ENCODE results near the gene LARP4.
"Not testable (repeated sequence)": the region's sequence is repeated elsewhere in the genome, so short reads cannot be mapped to it uniquely, and the experiment has no call there.

The LARP4 gene

DNA sequence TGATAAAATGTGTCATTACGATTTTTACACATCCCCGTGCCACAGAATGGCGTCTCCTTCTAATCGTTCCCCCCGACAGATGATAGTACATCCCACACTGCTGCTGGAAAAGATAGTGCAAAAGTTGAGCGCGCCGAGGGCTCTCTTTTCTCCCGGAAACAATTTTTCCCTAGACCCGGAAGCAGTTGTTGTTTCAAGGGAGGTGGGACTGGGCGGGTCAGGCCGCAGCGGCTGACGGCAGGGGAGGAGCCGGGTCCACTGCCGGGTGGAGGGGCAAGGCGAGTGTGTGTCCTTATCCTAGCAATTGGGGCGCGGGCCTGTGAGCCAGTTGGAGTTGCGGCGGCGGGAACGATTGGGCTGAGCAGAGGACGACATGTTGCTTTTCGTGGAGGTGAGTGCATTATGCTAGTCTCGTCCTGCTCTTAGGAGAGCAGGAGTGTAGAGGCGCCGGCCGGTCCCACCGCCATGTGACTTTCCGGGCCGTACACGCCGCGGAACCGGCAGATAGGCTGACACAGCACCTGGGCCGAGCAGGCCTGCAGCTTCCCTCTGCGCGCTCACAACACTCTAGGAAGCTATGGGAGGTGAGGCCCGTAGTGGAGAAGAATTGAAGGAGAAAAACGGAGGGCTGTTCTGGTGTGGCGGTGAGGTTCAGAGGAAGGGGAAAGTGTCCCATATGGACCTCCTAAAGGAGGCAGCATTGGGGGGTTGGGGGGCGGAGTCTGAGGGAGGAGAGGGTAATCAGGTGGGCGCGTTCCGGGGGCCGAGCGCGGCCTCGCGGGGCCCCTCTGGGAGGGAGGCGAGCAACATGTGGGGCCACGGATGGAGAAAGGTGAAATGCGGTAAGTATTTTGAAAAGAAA, at the start of gene LARP4:
Gene LARP4, plus strand, starts transcription at position 248 of the 862 bp plus-strand sequence. Its CDS starts 126 bp downstream, at position 374.
- peak; percentile 63 to 66 for DNase-seq (ENCODE audit: low read depth in 2 of 2)

DNA sequence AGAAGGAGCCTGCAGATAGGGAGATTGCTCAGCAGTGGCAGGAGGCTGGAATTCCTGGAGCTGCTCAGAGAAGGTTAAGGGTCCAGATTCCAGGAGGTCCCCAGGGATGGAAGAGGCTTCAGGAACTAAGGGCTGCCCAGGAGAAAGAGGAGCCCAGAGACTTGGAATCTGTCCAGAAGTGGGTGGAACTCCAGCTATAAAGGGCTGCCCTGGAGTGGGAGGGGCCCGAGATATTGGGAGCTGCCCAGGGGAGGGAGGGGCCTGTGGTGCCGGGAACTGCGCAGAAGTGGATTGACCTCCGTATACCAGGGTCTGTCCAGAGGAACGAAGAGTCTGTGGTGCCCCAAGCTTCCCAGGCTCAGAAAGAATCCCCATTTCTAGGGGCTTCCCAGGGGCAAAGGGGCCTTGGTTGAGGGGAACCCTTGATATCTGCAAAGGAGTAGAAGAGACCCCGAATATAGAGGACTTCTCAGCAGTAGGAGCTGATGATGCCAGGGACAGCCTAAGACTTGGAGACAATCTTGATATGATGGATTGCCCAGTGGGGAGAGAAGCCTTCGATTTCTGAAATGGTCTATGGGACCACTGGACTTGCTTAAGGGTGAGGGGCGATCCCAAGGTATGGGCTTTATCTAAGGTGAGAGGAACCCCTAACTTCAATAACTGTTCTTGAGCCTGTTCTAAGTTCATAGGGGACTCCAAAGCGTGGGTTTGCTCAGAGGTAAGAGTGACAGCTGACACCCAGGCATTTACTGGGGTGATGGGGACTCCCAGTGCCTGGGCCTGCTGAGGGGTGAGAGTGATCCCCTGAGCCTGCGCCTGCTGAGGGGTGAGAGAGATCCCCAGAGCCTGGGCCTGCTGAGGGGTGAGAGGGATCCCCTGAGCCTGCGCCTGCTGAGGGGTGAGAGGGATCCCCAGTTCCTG, 49.3 kb upstream of the LARP4 start:
- DNase-seq (ENCODE audit: low read depth in 2 of 2) = no peak

DNA sequence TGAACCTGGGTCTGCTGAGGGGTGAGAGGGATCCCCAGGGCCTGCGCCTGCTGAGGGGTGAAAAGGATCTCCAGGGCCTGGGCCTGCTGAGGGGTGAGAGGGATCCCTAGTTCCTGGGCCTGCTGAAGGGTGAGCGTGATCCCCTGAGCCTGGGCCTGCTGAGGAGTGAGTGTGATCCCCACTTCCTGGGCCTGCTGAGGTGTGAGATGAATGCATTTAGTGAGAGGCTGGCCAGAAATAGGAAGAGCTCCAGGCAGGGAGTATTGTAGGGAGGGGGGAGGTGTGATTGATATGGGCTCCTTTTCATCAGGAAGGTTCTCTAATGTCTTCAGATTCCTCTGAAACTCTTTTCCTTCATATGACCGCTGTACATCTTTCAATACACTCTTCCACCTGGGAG, 47.3 kb upstream of the LARP4 start:
- DNase-seq (ENCODE audit: low read depth in 2 of 2) = no peak

DNA sequence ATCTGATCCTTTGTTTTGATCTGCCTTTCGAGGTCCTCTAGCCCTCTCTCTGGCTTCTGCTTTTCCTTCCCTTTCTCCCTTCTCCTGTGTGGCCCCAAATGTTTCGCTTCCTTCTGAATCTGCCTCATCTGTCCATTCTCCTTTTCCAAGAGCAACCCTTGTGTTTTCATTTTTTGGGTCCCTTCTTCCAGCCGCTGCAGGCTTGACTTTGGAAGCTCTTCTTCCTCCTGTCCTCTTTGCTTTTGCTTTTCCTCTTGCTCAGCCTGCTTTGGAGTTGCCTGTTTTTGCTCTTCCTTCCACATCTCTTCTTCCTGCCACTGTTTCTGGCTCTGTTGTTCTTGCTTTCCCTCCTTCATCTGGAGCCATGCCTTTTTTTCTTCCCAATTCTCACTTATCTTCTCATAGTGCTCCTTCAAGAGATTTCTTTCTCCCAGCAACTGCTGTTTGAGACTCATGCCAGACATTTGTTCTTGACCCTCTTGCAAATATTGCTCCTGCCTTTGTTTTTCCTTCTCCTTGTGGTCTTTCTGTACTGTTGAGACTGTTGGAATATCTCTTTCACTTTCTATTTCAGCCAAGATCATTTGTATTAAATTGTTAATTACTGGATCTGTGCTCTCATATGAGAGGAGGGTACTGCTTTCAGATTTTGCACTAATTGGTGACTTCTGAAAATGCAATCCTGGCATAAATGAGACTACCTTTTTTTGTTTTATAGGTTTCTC, 46.7 kb upstream of the LARP4 start:
- no peak for DNase-seq (ENCODE audit: low read depth in 2 of 2)

DNA sequence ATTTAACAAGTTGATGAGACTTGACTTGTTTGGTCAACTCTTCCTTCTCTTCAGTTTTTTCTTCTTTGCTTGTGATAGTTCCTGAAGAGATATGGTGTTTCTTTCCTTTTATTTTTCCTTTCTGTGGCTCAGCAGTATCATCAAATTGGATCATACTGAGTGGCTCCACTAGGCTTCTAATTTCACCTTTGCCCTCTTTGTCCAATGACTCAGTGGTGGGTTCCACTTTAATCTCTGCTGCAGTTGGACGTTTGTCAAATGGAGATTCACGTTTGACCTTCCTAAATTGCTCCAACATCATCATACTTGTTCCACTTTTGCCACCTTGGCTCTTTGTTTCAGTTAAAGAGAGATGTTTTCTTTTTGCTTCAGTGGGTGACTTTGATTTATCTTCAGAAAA, 45.8 kb upstream of the LARP4 start:
- DNase-seq (ENCODE audit: low read depth in 2 of 2) = no peak

DNA sequence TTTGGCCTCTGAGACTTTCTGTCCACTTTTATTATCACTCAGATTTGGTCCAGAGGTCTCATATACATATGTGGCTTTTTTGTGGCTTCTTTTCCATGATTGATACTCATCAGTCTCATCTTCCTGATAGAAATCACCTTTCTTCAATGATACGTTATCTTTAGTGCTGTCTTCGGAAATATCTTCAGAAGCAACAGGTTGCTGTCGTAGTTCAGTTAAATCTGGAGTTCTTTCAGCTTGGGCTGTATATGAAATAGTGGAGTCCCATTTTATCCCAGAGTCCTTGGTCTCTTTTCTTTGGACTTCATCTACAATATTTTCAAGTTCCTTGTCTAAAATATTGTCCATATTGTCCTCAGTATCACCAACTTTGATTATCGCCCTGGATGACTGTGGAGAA, 45.3 kb upstream of the LARP4 start:
- no peak for DNase-seq (ENCODE audit: low read depth in 2 of 2)

DNA sequence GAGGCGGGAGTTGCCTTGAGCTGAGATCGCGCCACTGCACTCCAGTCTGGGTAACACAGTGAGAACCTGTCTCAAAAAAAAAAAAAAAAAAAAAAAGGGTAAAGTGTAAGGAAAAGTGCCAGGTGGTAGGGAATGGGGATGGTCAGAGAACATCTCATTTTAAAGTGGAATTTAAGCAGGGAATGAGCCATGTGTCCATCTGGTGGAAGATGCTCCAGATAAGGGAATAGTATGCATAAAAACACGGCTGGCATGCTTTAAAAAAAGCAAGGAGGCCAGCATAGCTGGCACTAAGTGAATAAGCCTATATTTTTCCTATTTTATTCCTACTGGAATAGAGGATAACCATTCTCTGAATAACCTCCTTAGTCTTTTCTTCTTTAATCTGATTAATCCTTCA, 38.0 kb upstream of the LARP4 start:
- DNase-seq (ENCODE audit: low read depth in 2 of 2) = no peak

DNA sequence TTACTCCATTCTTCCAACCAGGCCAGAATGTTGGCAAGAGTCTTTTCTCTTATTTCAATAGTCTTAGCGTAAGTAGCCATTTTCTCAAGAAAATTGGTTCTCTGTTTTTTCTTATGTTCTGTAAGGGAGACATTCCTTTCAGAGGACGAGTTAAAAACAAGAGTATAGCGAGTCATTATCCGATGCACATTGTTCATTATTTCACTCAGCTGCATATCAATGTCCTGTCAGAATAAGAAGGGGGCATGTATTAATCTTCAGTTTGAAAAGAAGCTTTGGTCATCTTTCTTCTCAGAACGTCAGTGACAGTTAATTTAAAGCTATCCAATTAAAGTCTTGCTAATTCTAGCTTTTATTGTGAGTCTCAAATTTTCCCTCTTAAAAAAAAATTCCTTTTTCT, 37.5 kb upstream of the LARP4 start:
- no peak for DNase-seq (ENCODE audit: low read depth in 2 of 2)

DNA sequence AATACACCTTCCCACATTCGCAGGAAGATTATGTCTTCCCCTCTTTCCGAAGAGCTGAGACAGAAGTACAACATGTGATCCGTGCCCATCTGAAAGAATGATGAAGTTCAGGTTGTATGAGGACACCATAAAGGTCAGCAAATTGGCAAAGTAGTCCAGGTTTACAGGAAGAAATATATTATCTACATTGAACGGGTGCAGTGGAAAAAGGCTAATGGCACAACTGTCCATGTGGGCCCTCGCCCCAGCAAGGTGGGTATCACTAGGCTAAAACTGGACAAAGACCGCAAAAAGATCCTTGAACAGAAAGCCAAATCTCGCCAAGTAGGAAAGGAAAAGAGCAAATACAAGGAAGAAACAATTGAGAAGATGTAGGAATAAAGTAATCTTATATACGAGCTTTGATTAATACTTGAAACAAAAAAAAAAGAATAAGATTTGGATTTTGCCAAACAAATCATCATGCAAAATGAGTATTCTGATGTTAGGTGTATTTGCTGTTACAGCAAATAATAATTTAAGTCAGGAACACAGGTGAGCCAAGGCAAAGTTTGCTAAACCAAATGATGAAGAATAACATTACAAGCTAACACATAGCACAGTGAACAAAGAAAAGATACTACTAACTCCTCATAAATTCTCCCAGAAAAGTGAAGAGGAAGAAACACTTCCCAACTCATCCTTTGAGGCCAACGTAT, 34.8 kb upstream of the LARP4 start:
- no peak for DNase-seq (ENCODE audit: low read depth in 2 of 2)

DNA sequence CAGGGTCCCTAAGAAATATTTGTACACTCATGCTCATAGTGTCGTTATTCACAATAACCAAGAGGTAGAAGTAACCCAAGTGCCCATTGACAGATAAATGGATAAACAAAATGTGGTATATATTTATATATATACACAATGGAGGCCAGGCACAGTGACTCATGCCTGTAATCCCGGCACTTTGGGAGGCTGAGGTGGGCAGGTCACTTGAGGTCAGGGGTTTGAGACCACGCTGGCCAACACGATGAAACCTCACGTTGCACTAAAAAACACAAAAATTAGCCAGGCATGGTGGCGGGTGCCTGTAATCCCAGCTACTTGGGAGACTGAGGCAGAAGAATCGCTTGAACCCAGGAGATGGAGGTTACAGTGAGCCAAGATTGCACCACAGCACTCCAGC, 30.0 kb upstream of the LARP4 start:
- not testable (repeated sequence) for DNase-seq (ENCODE audit: low read depth in 2 of 2)

DNA sequence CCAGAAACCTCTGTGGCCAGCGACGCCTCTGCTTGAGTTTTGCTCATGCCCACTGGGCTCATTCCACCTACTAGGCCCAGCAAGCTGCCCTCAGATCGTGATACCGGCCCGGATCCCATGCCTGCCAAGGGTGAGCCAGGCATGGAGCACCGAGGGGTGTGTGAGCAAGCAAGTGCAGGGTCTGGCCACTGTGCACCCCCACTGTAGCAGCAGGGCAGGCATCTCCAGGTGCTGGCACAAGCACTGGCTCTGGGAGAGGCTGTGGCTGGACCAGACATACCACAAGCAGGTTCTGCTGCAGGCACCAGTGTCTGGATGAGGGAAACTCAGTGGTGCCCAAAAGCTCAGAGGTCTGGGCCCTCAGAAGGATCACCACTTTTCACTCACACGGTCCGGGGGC, 24.9 kb upstream of the LARP4 start:
- no peak for DNase-seq (ENCODE audit: low read depth in 2 of 2)

DNA sequence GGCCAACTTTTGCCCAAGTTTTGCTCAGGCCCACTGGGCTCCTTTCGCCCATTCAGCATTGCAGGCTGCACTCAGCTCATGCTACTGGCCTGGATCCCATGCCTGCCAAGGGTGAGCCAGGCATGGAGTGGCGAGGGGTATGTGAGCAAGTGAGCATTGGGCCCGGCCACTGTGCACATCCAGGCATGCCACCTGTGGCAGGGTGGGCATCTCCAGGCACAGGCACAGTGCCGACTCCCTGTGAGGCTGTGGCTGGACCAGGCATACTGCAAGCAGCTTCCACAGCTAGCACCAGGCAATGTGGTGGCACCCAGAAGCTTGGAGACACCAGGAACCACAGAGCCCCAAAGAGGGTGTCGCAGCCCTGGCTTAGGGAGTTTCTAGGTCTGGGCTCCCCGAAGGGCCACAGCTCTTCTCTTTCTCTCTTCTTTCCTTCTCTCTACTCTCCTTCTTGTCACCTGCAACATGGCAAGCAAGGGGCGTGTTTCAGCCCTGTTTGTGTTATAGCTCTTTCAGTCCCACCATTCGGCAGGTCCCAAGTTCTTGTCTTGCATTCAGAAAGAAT, 19.8 kb upstream of the LARP4 start:
- no peak for DNase-seq (ENCODE audit: low read depth in 2 of 2)

DNA sequence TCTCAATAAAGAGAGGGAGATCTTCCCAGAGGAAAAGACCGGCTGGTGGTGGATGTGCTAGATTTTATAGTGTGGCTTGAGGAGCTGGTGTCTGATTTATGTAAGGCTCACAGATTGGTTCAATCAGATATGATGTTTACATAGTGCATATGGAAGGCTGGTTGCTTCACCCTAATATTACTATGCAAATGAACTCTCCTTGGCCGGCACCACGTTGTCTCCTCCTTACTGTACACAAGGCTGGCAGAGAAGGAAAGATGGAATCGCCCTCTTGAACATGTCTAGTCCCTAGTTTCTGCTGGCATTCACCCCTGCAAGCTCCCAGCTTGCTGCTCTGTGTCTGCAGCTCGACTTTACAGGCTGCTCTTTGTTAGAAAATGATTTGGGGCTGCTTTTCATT, 13.2 kb upstream of the LARP4 start:
- no peak for DNase-seq (ENCODE audit: low read depth in 2 of 2)

DNA sequence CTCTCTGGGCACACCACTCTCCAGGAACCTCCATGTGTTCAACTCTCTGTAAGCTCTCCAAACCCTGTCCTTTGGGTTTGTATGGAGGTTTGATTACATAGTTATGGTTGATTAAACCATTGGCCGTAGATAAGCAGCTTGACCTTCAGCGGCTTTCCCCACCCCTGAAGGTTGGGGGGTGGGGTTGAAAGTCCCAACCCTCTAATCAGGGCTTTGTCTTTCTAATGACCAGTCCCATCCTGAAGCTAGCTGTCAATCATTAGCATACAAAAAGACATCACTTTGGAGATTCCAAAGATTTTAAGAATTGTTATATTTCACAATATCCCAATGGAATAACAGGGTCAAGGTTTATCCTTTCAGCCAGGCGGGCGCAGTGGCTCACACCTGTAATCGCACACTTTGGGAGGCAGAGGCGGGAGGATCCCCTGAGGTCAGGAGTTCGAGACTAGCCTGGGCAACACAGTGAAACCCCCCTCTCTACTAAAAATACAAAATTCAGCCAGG, 12.7 kb upstream of the LARP4 start:
- DNase-seq (ENCODE audit: low read depth in 2 of 2) = no peak

DNA sequence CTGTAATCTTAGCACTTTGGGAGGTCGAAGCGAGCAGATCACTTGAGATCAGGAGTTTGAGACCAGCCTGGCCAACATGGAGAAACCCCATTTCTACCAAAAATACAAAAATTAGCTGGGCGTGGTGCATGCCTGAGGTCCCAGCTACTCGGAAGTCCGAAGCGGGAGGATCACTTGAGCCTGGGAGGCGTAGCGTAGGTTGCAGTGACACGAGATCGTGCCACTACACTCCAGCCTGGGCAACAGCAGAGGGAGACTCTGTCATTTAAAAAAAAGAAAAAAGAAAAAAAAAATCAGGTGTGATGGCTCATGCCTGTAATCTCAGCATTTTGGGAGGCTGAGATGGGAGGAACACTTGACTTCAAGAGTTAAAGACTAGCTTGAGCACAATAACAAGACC, 11.9 kb upstream of the LARP4 start:
- not testable (repeated sequence) for DNase-seq (ENCODE audit: low read depth in 2 of 2)

DNA sequence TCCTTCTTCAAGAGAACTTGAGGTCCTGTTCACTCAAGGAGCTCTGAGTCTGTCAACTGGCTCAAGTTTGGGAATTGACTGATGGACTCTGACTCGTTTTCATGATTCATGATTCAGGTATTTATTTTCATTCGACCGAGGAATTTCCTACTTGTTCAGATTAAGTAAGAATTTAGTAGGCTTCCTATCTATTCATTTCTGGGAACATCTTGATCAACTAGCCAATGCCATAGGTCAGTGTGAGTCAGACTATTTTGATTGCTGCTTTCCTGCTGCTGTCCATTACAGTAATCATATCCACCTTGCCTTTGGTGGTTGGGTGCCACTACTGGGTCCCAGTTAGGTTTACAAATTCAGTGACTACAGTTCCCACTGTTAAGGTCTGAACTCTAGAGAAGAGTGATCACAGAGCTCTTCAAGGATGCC, 10.4 kb upstream of the LARP4 start:
- no peak for DNase-seq (ENCODE audit: low read depth in 2 of 2)

DNA sequence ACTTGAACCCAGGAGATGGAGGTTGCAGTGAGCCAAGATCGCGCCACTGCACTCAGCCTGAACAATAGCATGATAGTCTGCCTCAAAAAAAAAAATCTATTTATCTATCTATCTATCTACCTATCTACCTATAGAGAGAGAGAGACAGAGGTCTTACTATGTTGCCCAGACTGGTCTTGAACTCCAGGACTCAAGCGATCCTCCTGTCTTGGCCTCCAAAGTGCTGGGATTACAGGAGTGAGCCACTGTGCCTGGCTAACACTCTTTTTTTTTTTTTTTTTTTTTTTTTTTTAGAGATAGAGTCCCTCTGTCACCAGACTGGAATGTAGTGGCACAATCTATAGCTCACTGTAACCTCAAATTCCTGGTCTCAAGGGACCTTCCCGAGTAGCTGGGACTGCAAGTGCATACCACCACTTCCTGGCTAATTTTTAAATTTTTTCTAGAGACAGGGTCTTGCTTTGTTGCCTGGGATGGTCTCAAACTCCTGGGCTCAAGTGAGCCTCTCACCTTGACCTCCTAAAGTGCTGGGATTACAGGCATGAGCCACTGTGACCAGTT, 6.1 kb upstream of the LARP4 start:
- no peak for DNase-seq (ENCODE audit: low read depth in 2 of 2)

DNA sequence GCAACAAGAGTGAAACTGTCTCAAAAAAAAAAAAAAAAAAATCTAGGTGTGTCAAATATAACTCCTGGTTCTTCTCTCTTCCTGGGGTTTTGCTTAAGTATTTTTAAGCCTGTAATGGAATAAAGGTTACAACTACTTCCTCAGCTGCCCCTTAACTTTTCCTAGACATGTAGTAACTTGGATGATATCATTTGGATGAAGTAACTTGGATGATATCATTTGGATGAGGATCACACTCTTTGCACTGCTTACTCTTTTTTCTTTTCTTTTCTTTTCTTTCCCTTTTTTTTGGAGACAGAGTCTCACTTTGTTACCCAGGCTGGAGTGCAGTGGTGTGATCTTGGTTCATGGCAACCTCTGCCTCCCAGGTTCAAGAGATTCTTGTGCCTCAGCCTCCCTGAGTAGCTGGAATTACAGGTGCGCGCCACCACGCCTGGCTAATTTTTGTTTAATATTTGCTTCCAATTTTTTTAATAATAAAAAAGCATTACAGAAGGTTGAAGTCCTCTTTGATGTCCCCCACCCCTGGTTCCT, 3.5 kb upstream of the LARP4 start:
- DNase-seq (ENCODE audit: low read depth in 2 of 2) = no peak

DNA sequence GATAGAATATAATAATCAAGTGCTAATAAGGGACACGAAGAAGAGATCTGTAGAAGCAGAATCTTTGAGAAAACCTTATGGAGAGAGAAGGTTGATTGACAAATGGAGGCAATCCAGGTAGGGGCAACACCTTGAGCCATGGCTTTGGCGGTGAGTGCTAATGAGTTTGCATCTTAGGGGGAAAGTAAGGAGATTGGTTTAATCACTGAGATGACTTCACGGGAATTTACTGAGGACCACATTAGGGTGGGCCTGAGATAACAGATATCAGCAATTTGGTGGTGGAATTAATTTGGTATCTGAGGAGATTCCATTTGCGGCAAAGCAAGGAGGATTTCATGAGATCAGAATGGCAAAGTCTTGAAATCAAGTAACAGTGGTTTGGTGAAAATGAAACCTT, 1.8 kb upstream of the LARP4 start:
- DNase-seq (ENCODE audit: low read depth in 2 of 2) = no peak

DNA sequence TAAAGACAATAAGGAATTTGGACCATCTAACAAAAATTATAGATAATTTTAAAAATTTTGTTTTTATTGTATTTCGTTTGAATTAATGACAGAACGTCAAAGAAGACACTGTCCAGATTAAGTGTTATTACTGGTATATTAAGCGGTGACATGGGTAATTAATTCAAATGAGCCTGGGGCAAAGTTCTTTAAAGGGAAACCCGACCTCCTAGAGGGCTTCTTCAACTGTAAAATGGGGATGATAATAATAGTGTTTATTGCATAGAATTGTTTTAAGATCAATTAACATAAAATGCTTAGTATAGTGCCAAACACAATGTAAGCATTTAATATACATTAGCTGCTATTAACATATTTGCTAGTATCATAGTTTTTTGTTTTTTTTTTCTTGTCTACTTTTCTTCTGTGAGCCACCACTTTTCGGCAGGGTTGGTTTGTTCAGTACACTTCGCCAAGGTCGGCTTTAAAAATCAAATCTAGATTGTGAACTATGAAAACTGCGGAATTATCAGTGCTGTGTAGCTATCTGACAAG, 514 bp upstream of the LARP4 start:
- DNase-seq (ENCODE audit: low read depth in 2 of 2) = no peak
